Transverse colon (tissue), 4 donors: ENCODE measurements around the gene RGS6. TPM values are rescaled to one million over a fixed set of nuclear protein-coding genes. Genes with fewer than 3 reads are reported as not detected.

ENCODE experiments used
- DNase-seq: peaks from one replicate; pipeline ENCODE4 v3.0.0-alpha.2; 2019
- H3K27ac ChIP-seq, 4 donors: fragments of 200-600 bp; sonication (generic); 2 replicates each; pipeline ENCODE4 v1.5.1; 2016 to 2018; ENCODE audit warnings: inconsistent platforms in 4 of 4
- H3K27me3 ChIP-seq: fragments of 200-600 bp; sonication (generic); 2 replicates; pipeline ENCODE4 v1.5.1; 2017; ENCODE audit warnings: inconsistent platforms
- H3K36me3 ChIP-seq, 4 donors: fragments of 200-600 bp; sonication (generic); 2 replicates each; pipeline ENCODE4 v1.5.1; 2017 to 2019; ENCODE audit warnings: inconsistent platforms in 4 of 4
- H3K4me1 ChIP-seq, 4 donors: fragments of 200-600 bp; sonication (generic); 2 replicates each; pipeline ENCODE4 v1.5.1; 2017 to 2020; ENCODE audit warnings: inconsistent platforms in 4 of 4
- H3K4me3 ChIP-seq, 4 donors: fragments of 200-600 bp; sonication (generic); 1 replicate in 1 of 4; 2 replicates in 3 of 4; pipeline versions ENCODE4 v1.5.1 to v1.6.1; 2017 to 2019; ENCODE audit warnings: inconsistent platforms in 4 of 4
- H3K9me3 ChIP-seq, 2 donors: fragments of 200-600 bp; sonication (generic); 2 replicates each; pipeline ENCODE4 v1.5.1; 2017 to 2019; ENCODE audit warnings: inconsistent platforms in 2 of 2
- EP300 ChIP-seq: sonication (generic); formaldehyde crosslinking; IDR thresholded peaks from one replicate; pipeline ENCODE4 v1.6.1; 2017; ENCODE audit warnings: antibody characterized with exemption, low read depth
- POLR2A ChIP-seq: fragments of 450-650 bp; IDR thresholded peaks from one replicate; pipeline ENCODE4 v1.6.1; 2016; ENCODE audit warnings: antibody characterized with exemption, mild to moderate bottlenecking, moderate library complexity
- POLR2AphosphoS5 ChIP-seq, 3 donors: sonication (generic); formaldehyde crosslinking; IDR thresholded peaks; one replicate each; pipeline ENCODE4 v1.6.1; 2016; ENCODE audit warnings: antibody characterized with exemption in 3 of 3
- WGBS, 2 donors: methylation state at CpG; one replicate each; pipeline ENCODE4 v1.1.5; 2018; ENCODE audit warnings: low coverage in 1 of 2; 5-methylcytosine and 5-hydroxymethylcytosine counted together
- in situ Hi-C, 4 donors: fragments of 200-750 bp; cut with MboI; loops; one replicate each; pipeline versions ENCODE4 v1.15.0 to v1.15.1; 2017; ENCODE audit warnings: low sequenced_read_pairs in 3 of 4, low pct_ligation_motif_present in 1 of 4, low pct_unique_long_range_greater_than_20kb in 1 of 4
- intact Hi-C: fragments of 100-400 bp; cut with DNase I; formaldehyde crosslinking; loops from one replicate; pipeline ENCODE4 v1.15.1; 2023; ENCODE audit warnings: low total_unique reads
- total RNA-seq, 4 donors: library from RNA; depleted of rRNA; stranded (reverse); fragments of >200 nt; gene quantifications; one replicate each; pipeline ENCODE4 v1.1.0, GENCODE V29; 2016
- TF ChIP-seq, protein P1 (sequence below), 5 experiments: fragments of 200-600 bp in 3 of 5; fragments of 450-650 bp in 2 of 5; sonication (generic) in 3 of 5; IDR thresholded peaks; 1 replicate in 2 of 5; 2 replicates in 3 of 5; pipeline ENCODE4 v1.5.1; 2016 to 2017; ENCODE audit warnings: antibody characterized with exemption in 5 of 5, inconsistent platforms in 3 of 5, mild to moderate bottlenecking in 2 of 5, moderate library complexity in 1 of 5

The RGS6 gene
- total RNA-seq, 4 donors from 2014 or later: 0.41 to 0.48 TPM; not detected in 2

DNA sequence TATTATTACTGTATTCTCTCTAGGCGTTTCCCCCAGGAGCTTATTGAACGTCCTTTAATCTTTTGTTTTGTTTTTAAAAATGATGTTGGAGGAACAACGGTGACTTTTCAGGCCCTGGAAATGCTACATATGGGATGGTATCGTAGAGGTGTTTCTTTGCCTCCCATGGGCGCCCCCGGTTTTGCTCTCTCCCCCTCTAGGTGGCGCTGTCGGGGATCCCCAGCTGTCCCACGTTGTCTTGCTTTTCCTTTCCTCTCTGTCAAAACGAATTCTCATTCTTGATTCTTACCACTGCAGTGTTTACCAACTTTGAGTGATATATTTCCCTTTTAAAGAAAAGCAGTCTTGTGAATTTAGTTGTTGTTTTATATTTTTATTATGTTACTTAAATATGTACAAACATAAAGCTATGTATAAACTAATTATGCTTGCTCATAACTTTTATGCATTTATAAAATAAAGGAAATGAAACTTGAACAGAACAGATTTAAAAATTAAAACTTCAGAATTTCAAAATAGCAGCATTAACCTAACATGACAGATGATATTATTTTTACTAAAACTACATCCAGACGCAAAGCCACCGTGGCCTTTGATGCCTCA lies 171.9 kb downstream of the RGS6 start:
- H3K4me1 ChIP-seq: no peaks in the 10 kb centered on the region
- H3K36me3 ChIP-seq: no peaks in the 10 kb centered on the region
- TF ChIP-seq, protein P1, sequence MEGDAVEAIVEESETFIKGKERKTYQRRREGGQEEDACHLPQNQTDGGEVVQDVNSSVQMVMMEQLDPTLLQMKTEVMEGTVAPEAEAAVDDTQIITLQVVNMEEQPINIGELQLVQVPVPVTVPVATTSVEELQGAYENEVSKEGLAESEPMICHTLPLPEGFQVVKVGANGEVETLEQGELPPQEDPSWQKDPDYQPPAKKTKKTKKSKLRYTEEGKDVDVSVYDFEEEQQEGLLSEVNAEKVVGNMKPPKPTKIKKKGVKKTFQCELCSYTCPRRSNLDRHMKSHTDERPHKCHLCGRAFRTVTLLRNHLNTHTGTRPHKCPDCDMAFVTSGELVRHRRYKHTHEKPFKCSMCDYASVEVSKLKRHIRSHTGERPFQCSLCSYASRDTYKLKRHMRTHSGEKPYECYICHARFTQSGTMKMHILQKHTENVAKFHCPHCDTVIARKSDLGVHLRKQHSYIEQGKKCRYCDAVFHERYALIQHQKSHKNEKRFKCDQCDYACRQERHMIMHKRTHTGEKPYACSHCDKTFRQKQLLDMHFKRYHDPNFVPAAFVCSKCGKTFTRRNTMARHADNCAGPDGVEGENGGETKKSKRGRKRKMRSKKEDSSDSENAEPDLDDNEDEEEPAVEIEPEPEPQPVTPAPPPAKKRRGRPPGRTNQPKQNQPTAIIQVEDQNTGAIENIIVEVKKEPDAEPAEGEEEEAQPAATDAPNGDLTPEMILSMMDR (IDR thresholded peaks at IDR 0.05): peak in 3 of 5 experiments; percentile 18 to 40 (median 33)
- TF ChIP-seq POLR2AphosphoS5 (IDR thresholded peaks at IDR 0.05) (no peak), EP300 (no peak)
- intact Hi-C loops (no loop called here), in situ Hi-C loops (no loop called here)
- no peak overlapping the region for H3K4me3 ChIP-seq
- H3K9me3 ChIP-seq: no peaks in the 10 kb centered on the region
- 41 to 52% methylated on average over 12 of the region's 12 CpGs for WGBS, 2 donors
- H3K27me3 ChIP-seq: no peaks in the 10 kb centered on the region
- peak; percentile 9 for DNase-seq
- H3K27ac ChIP-seq: no peak overlapping the region

DNA sequence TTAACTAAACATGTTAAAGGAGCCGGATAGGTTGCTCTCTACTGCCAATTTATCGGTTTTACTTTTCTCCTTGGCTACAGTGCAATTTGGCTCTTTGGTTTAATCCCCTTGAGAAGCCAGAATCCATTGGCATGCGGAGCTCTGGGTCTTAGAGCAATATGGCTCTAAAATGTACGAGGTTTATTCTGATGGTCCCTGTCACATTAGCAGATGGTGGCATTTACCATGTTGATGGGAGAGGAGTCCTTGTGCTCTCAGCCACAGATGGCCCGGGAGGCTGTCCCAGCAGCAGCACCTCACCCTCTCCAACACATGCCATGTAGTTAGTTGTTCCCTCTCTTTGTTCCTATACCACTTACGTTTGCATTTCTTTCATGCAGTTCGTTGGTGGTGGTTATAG lies 179.7 kb downstream of the RGS6 start:
- H3K36me3 ChIP-seq: no peaks in the 10 kb centered on the region
- WGBS, 2 donors: 76% methylated on average over 7 of the region's 7 CpGs; no CpG with 5 or more reads in 1 of the 2 donors
- H3K27ac ChIP-seq: no peak overlapping the region
- intact Hi-C loops (no loop called here), in situ Hi-C loops (no loop called here)
- no peaks in the 10 kb centered on the region for H3K9me3 ChIP-seq
- no peaks in the 10 kb centered on the region for H3K27me3 ChIP-seq
- H3K4me3 ChIP-seq: no peak overlapping the region
- H3K4me1 ChIP-seq: no peaks in the 10 kb centered on the region
- no peak for DNase-seq
- TF ChIP-seq EP300: no peak
- TF ChIP-seq, protein P1 (IDR thresholded peaks at IDR 0.05): no peak
- TF ChIP-seq POLR2A: no peak
- TF ChIP-seq POLR2AphosphoS5 (IDR thresholded peaks at IDR 0.05): no peak

DNA sequence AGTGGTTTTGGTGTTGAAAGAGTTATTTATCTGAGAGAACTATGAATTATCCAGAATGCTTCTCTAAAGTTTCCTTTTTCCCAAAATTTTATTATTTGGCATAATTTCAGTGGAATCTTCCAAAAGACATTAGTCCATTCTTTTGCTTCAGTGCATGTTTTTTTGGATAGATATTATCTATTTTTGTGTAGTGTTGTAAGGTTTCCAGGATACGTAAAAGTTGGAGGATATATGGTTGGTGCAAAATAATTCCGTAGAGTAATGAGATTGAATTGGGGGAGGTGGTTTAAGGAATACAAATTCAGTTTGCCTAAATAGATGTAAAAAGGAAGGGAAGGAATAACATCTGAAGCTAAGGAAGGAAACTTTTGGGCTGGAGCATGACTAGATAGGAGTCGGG lies 186.6 kb downstream of the RGS6 start:
- whole genome bisulfite sequencing, 2 donors: 83 to 86% methylated on average over 3 of the region's 3 CpGs
- no peaks in the 10 kb centered on the region for H3K27me3 ChIP-seq
- intact Hi-C loops (no loop called here), in situ Hi-C loops (no loop called here)
- H3K9me3 ChIP-seq: no peaks in the 10 kb centered on the region
- H3K4me3 ChIP-seq: no peak overlapping the region
- DNase-seq: no peak
- no peak overlapping the region for H3K27ac ChIP-seq
- H3K4me1 ChIP-seq: no peaks in the 10 kb centered on the region
- TF ChIP-seq POLR2A: no peak
- TF ChIP-seq, protein P1 (IDR thresholded peaks at IDR 0.05): no peak
- no peak for TF ChIP-seq EP300
- TF ChIP-seq POLR2AphosphoS5 (IDR thresholded peaks at IDR 0.05): no peak
- H3K36me3 ChIP-seq: no peaks in the 10 kb centered on the region

DNA sequence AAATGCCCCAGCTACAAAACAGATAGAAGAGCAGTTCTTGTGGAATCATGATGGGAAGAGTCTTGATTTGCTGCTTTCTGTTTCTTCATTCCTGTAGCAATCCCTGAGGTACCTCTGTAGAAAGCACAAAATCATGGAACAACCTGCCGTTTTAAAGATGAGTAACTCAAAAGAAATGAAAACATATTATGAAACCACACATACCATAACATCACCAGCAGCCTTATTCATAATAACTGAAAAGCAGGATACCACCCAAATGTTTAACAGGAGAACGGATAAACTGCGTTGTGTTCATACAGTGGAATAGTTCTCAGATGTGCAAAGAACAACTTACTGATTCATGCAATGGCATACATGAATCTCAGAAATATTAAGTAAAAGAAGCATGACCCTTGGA lies 188.1 kb downstream of the RGS6 start:
- Histone ChIP-seq H3K36me3 (no peaks in the 10 kb centered on the region), H3K27me3 (no peaks in the 10 kb centered on the region), H3K4me1 (no peaks in the 10 kb centered on the region), H3K9me3 (no peaks in the 10 kb centered on the region), H3K27ac (no peak overlapping the region), H3K4me3 (no peak overlapping the region)
- WGBS, 2 donors: 85 to 86% methylated on average over 3 of the region's 3 CpGs
- DNase-seq: no peak
- TF ChIP-seq, protein P1 (IDR thresholded peaks at IDR 0.05): no peak
- no peak for TF ChIP-seq POLR2A
- TF ChIP-seq EP300: no peak
- no peak for TF ChIP-seq POLR2AphosphoS5 (IDR thresholded peaks at IDR 0.05)
- in situ Hi-C loops: no loop called here
- intact Hi-C loops: no loop called here
